IMR-90 (cell line): Measurements from ENCODE around the gene PKD2L1. TPM values are rescaled to one million over a fixed set of nuclear protein-coding genes. Genes with fewer than 3 reads are reported as not detected.
"Not testable (repeated sequence)": the region's sequence is repeated elsewhere in the genome, so short reads cannot be mapped to it uniquely, and the experiment has no call there.

ENCODE experiments used
- ATAC-seq: fragments of 200-7000 bp; cut with Tn5 transposase; 2 replicates; pipeline ENCODE4 v1.9.1; 2020; ENCODE audit warnings: low read depth, mild to moderate bottlenecking, moderate library complexity
- BruUV-seq: library from RNA; stranded (reverse); fragments of 400-500 nt; replicated peaks from 2 replicates; lab custom pipeline; 2021; lab: Mats Ljungman, UMichigan
- CTCF ChIA-PET: fragments of 300-600 bp; formaldehyde crosslinking; extraction: SDS; loops from one replicate; lab custom pipeline; 2021; ENCODE audit warnings: antibody characterized with exemption; lab: Yijun Ruan, JAX
- POLR2A ChIA-PET: fragments of 300-600 bp; sonication (Branson Sonifier 250); formaldehyde crosslinking; loops from one replicate; lab custom pipeline; 2022; ENCODE audit warnings: antibody characterized with exemption; ENCODE audit not compliant: unreplicated experiment; lab: Charles Lee
- DNase-seq: peaks from one replicate; pipeline ENCODE4 v3.0.0; 2013
- H2AFZ ChIP-seq: replicated peaks from 2 replicates; pipeline ENCODE3; 2013; ENCODE audit warnings: low read length, mild to moderate bottlenecking; ENCODE audit not compliant: poor library complexity
- H2AK5ac ChIP-seq: 2 replicates; pipeline ENCODE4 v1.6.1; 2013; ENCODE audit warnings: low read depth, low read length, inconsistent platforms
- H2AK9ac ChIP-seq: replicated peaks from 2 replicates; pipeline ENCODE3; 2013; ENCODE audit warnings: mild to moderate bottlenecking, low read depth, low read length, moderate library complexity; ENCODE audit not compliant: poor library complexity
- H2BK120ac ChIP-seq: 2 replicates; pipeline ENCODE4 v1.6.1; 2013; ENCODE audit warnings: low read depth, low read length, inconsistent platforms
- H2BK15ac ChIP-seq: 3 replicates; pipeline ENCODE4 v1.6.1; 2013; ENCODE audit warnings: low read depth, low read length, inconsistent platforms
- H2BK20ac ChIP-seq: 2 replicates; pipeline ENCODE4 v1.6.1; 2013; ENCODE audit warnings: low read depth, mild to moderate bottlenecking, inconsistent platforms, low read length, moderate library complexity
- H2BK5ac ChIP-seq: 2 replicates; pipeline ENCODE4 v1.6.1; 2013; ENCODE audit warnings: mild to moderate bottlenecking, low read depth, low read length, inconsistent platforms; ENCODE audit not compliant: poor library complexity, severe bottlenecking
- H3K14ac ChIP-seq: replicated peaks from 2 replicates; pipeline ENCODE4 v1.6.1; 2013; ENCODE audit warnings: low read depth, low read length, inconsistent platforms
- H3K18ac ChIP-seq: 2 replicates; pipeline ENCODE4 v1.6.1; 2013; ENCODE audit warnings: low read depth, low read length, control low read depth
- H3K23ac ChIP-seq: 2 replicates; pipeline ENCODE4 v1.6.1; 2013; ENCODE audit warnings: low read depth, low read length, inconsistent platforms
- H3K27ac ChIP-seq: 2 replicates; pipeline ENCODE4 v1.5.1; 2013; ENCODE audit warnings: mild to moderate bottlenecking, control low read depth, low read length; ENCODE audit not compliant: insufficient read depth
- H3K27me3 ChIP-seq: 2 replicates; pipeline ENCODE4 v1.6.1; 2013; ENCODE audit warnings: low read length; ENCODE audit not compliant: control insufficient read depth, insufficient read depth
- H3K36me3 ChIP-seq: 2 replicates; pipeline ENCODE4 v1.6.1; 2013; ENCODE audit warnings: low read length, mixed read lengths; ENCODE audit not compliant: control insufficient read depth, insufficient read depth
- H3K4ac ChIP-seq: 2 replicates; pipeline ENCODE4 v1.6.1; 2013; ENCODE audit warnings: low read depth, low read length, inconsistent platforms
- H3K4me1 ChIP-seq: 2 replicates; pipeline ENCODE4 v1.6.1; 2013; ENCODE audit warnings: low read length, mixed read lengths; ENCODE audit not compliant: control insufficient read depth, insufficient read depth
- H3K4me2 ChIP-seq: 2 replicates; pipeline ENCODE4 v1.6.1; 2013; ENCODE audit warnings: low read depth, mild to moderate bottlenecking, control low read depth, low read length, moderate library complexity
- H3K4me3 ChIP-seq: 2 replicates; pipeline ENCODE4 v1.5.1; 2013; ENCODE audit warnings: low read depth, mild to moderate bottlenecking, control low read depth, low read length, moderate library complexity; ENCODE audit not compliant: insufficient read depth
- H3K56ac ChIP-seq: 2 replicates; pipeline ENCODE4 v1.6.1; 2013; ENCODE audit warnings: low read length, inconsistent platforms; ENCODE audit not compliant: insufficient read depth; ENCODE audit errors: extremely low read depth
- H3K79me1 ChIP-seq, 2 experiments: 2 replicates each; pipeline ENCODE4 v1.6.1; 2013; ENCODE audit warnings: low read length in 2 of 2, inconsistent platforms in 1 of 2, low read depth in 1 of 2
- H3K9ac ChIP-seq: 2 replicates; pipeline ENCODE4 v1.6.1; 2013; ENCODE audit warnings: low read depth, low read length, control low read depth
- H3K9me1 ChIP-seq: 2 replicates; pipeline ENCODE4 v1.6.1; 2013; ENCODE audit warnings: low read length, inconsistent platforms; ENCODE audit not compliant: insufficient read depth
- H3K9me3 ChIP-seq: 2 replicates; pipeline ENCODE4 v1.6.1; 2013; ENCODE audit warnings: low read length; ENCODE audit not compliant: control insufficient read depth, insufficient read depth
- H4K20me1 ChIP-seq: 2 replicates; pipeline ENCODE4 v1.6.1; 2013; ENCODE audit warnings: low read length, inconsistent platforms; ENCODE audit not compliant: insufficient read depth
- H4K5ac ChIP-seq: 2 replicates; pipeline ENCODE4 v1.6.1; 2013; ENCODE audit warnings: mild to moderate bottlenecking, low read depth, low read length, control low read depth
- H4K8ac ChIP-seq, 2 experiments: 2 replicates each; pipeline ENCODE4 v1.6.1; 2013; ENCODE audit warnings: low read depth in 2 of 2, low read length in 2 of 2, control low read depth in 1 of 2, inconsistent platforms in 1 of 2
- H4K91ac ChIP-seq: 2 replicates; pipeline ENCODE4 v1.6.1; 2013; ENCODE audit warnings: low read depth, low read length, inconsistent platforms; ENCODE audit not compliant: insufficient read depth
- WGBS, 2 experiments: methylation state at CpG; one replicate each; pipeline versions ENCODE4 v1.1.5 to v1.1.7; 2013; ENCODE audit warnings: missing lambda C conversion rate in 2 of 2; ENCODE audit not compliant: insufficient read length in 1 of 2; ENCODE audit errors: extremely low coverage in 2 of 2; 5-methylcytosine and 5-hydroxymethylcytosine counted together
- dilution Hi-C: fragments of 300-500 bp; cut with HindIII; formaldehyde crosslinking; loops from one replicate; pipeline ENCODE4 v1.14.3; 2018; ENCODE audit warnings: low sequenced_read_pairs; ENCODE audit not compliant: unreplicated experiment
- in situ Hi-C: fragments of 300-500 bp; cut with MboI; formaldehyde crosslinking; loops from 3 replicates; pipeline ENCODE4 v1.14.3; 2019; ENCODE audit warnings: low sequenced_read_pairs, inconsistent platforms, mixed read lengths
- intact Hi-C: fragments of 100-400 bp; cut with micrococcal nuclease; formaldehyde crosslinking; loops from 2 replicates; pipeline ENCODE4 v1.10.0; 2022
- polyA plus RNA-seq, 3 experiments: library from polyadenylated mRNA; depleted of rRNA; stranded (reverse); fragments of >200 nt; gene quantifications; 2 replicates each; pipeline ENCODE4 v1.2.3, GENCODE V29; 2012; ENCODE audit warnings: low replicate concordance in 1 of 3
- total RNA-seq: library from RNA; depleted of rRNA; stranded (reverse); fragments of >200 nt; gene quantifications from 2 replicates; pipeline ENCODE4 v1.2.3, GENCODE V29; 2012

Gene PKD2L1
- total and polyA plus RNA-seq, 2 of the 4 experiments (the other 2 are of a cell fraction): not detected

- H4K5ac ChIP-seq, BruUV-seq, H2AFZ ChIP-seq, H3K4me1 ChIP-seq, CTCF ChIA-PET, H3K14ac ChIP-seq, in situ Hi-C loops, ATAC-seq, H4K91ac ChIP-seq, H3K56ac ChIP-seq, H3K4ac ChIP-seq, H3K9ac ChIP-seq, H2BK20ac ChIP-seq, DNase-seq, H2AK5ac ChIP-seq, H2BK120ac ChIP-seq, H3K18ac ChIP-seq, H3K27me3 ChIP-seq, H3K27ac ChIP-seq, dilution Hi-C loops, H4K8ac ChIP-seq, H3K23ac ChIP-seq, H2AK9ac ChIP-seq, H3K9me1 ChIP-seq, H2BK15ac ChIP-seq, intact Hi-C loops, H3K4me3 ChIP-seq, POLR2A ChIA-PET, H3K9me3 ChIP-seq, H3K4me2 ChIP-seq, H2BK5ac ChIP-seq, H4K20me1 ChIP-seq: not testable (repeated sequence)
- peaks cover 9 to 15% of the 10 kb centered on the region in 2 experiments for H3K79me1 ChIP-seq
- H3K36me3 ChIP-seq: peaks cover 30% of the 10 kb centered on the region
- WGBS, 2 experiments: 93% methylated on average over 6 of the region's 31 CpGs; no CpG with 5 or more reads in 1 of the 2 experiments
Measured at GRCh38 chr10:100276971-100277370, 53.1 kb downstream of the PKD2L1 start.
